HepG2 (cell line): ENCODE measurements around the gene ATP6V1G2. TPM values are rescaled to one million over a fixed set of nuclear protein-coding genes. Genes with fewer than 3 reads are reported as not detected.

Experiments used
- ATAC-seq: fragments of 200-7000 bp; cut with Tn5 transposase; 3 replicates; pipeline ENCODE4 v1.9.1; 2020; ENCODE audit warnings: mild to moderate bottlenecking, moderate library complexity
- BruUV-seq: library from RNA; stranded (reverse); fragments of 400-500 nt; replicated peaks from 2 replicates; lab custom pipeline; 2021; lab: Mats Ljungman, UMichigan
- CTCF ChIA-PET: fragments of 300-600 bp; formaldehyde crosslinking; extraction: SDS; loops from one replicate; lab custom pipeline; 2021; ENCODE audit warnings: low total read pairs, inconsistent platforms, low intra/inter-chr PET ratio; lab: Yijun Ruan, JAX
- POLR2A ChIA-PET: fragments of 350-600 bp; sonication (Branson Sonifier 250); formaldehyde crosslinking; loops from one replicate; lab custom pipeline; 2020; ENCODE audit warnings: antibody characterized with exemption, inconsistent platforms; lab: Yijun Ruan, JAX
- DNase-seq: peaks from one replicate; pipeline ENCODE4 v3.0.0-alpha.2; 2015; ENCODE audit warnings: low spot score
- FAIRE-seq: peaks from 3 replicates; lab custom pipeline; 2011; peaks lifted over from hg19 to GRCh38; lab: Jason Lieb, UNC
- H2AFZ ChIP-seq: one replicate; pipeline ENCODE4 v1.6.1; 2011; ENCODE audit warnings: low read length, inconsistent platforms
- H3K27ac ChIP-seq: fragments of 300-600 bp; 3 replicates; pipeline ENCODE4 v1.8.0; 2011; ENCODE audit warnings: mixed run types, mild to moderate bottlenecking, mixed read lengths, low read length, inconsistent platforms; ENCODE audit not compliant: insufficient read depth; ENCODE audit errors: extremely low read length
- H3K27me3 ChIP-seq, 2 experiments: fragments of 200-600 bp in 1 of 2; 2 replicates in 1 of 2; 3 replicates in 1 of 2; pipeline versions ENCODE4 v1.6.0 to v1.8.0; 2011; ENCODE audit warnings: low read length in 2 of 2, mild to moderate bottlenecking in 2 of 2, moderate library complexity in 2 of 2, inconsistent platforms in 1 of 2; ENCODE audit not compliant: insufficient read depth in 2 of 2, control insufficient read depth in 1 of 2
- H3K36me3 ChIP-seq, 2 experiments: fragments of 200-600 bp in 1 of 2; replicated peaks in 1 of 2; 2 replicates in 1 of 2; 3 replicates in 1 of 2; pipeline versions ENCODE4 v1.5.1 to v1.8.0; 2011; ENCODE audit warnings: low read length in 2 of 2, inconsistent platforms in 1 of 2; ENCODE audit not compliant: insufficient read depth in 2 of 2, control insufficient read depth in 1 of 2
- H3K4me1 ChIP-seq: 2 replicates; pipeline ENCODE4 v1.5.1; 2012; ENCODE audit warnings: low read length, inconsistent platforms; ENCODE audit not compliant: insufficient read depth
- H3K4me2 ChIP-seq: 2 replicates; pipeline ENCODE4 v1.6.0; 2011; ENCODE audit warnings: low read depth, low read length, inconsistent platforms
- H3K4me3 ChIP-seq, 3 experiments: fragments of 200-600 bp in 1 of 3; sonication (generic), shearing (Covaris generic) in 1 of 3; replicated peaks in 1 of 3; 2 replicates each; pipeline ENCODE4 v1.5.1; 2011 to 2016; ENCODE audit warnings: low read length in 3 of 3, inconsistent platforms in 2 of 3, low read depth in 2 of 3, mild to moderate bottlenecking in 2 of 3, control low read depth in 1 of 3, mixed read lengths in 1 of 3; ENCODE audit not compliant: insufficient read depth in 1 of 3
- H3K79me2 ChIP-seq: one replicate; pipeline ENCODE4 v1.6.1; 2011; ENCODE audit warnings: low read length, inconsistent platforms; ENCODE audit not compliant: insufficient read depth
- H3K9ac ChIP-seq: 2 replicates; pipeline ENCODE4 v1.6.0; 2011; ENCODE audit warnings: mild to moderate bottlenecking, low read depth, low read length, inconsistent platforms; ENCODE audit not compliant: insufficient read depth
- H3K9me3 ChIP-seq: 2 replicates; pipeline ENCODE4 v1.5.1; 2012; ENCODE audit warnings: mild to moderate bottlenecking, low read length
- H4K20me1 ChIP-seq: 2 replicates; pipeline ENCODE4 v1.6.0; 2011; ENCODE audit warnings: inconsistent platforms, mild to moderate bottlenecking, low read length, moderate library complexity; ENCODE audit not compliant: insufficient read depth
- ARNTL ChIP-seq: sonication (generic); formaldehyde crosslinking; IDR thresholded peaks from 2 replicates; pipeline ENCODE4 v1.4.0; 2020; ENCODE audit warnings: mild to moderate bottlenecking, missing genetic modification reagents
- ATF7-NPFF ChIP-seq: sonication (generic); formaldehyde crosslinking; IDR thresholded peaks from 2 replicates; pipeline ENCODE4 v1.8.1; 2023; ENCODE audit warnings: mild to moderate bottlenecking, low read depth, missing genetic modification reagents, moderate library complexity
- DNMT1 ChIP-seq: sonication (generic); formaldehyde crosslinking; IDR thresholded peaks from 2 replicates; pipeline ENCODE4 v1.5.1; 2020; ENCODE audit warnings: mild to moderate bottlenecking, missing genetic modification reagents
- ETV6 ChIP-seq: sonication (generic); formaldehyde crosslinking; conservative IDR thresholded peaks from 2 replicates; pipeline ENCODE4 v1.4.0; 2020; ENCODE audit warnings: missing genetic modification reagents
- HOXA7 ChIP-seq: sonication (generic); formaldehyde crosslinking; IDR thresholded peaks from 2 replicates; pipeline ENCODE4 v1.8.1; 2022; ENCODE audit warnings: mild to moderate bottlenecking, missing genetic modification reagents, moderate library complexity
- LCORL ChIP-seq, 2 experiments: fragments of 450-650 bp in 1 of 2; sonication (generic) in 1 of 2; formaldehyde crosslinking in 1 of 2; IDR thresholded peaks; 2 replicates each; pipeline versions ENCODE4 v1.5.0 to v1.6.1; 2017 to 2020; ENCODE audit warnings: antibody characterized with exemption in 1 of 2, missing genetic modification reagents in 1 of 2
- MTF2 ChIP-seq: sonication (generic); formaldehyde crosslinking; IDR thresholded peaks from 2 replicates; pipeline ENCODE4 v1.5.0; 2020; ENCODE audit warnings: missing genetic modification reagents, borderline replicate concordance
- RAD51 ChIP-seq: fragments of 450-650 bp; IDR thresholded peaks from 2 replicates; pipeline ENCODE4 v1.6.1; 2016; ENCODE audit warnings: borderline replicate concordance
- REXO4 ChIP-seq: sonication (generic); formaldehyde crosslinking; IDR thresholded peaks from 2 replicates; pipeline ENCODE4 v1.8.0; 2022; ENCODE audit warnings: missing genetic modification reagents, mild to moderate bottlenecking, borderline replicate concordance
- TBL1XR1 ChIP-seq: fragments of 150-350 bp; IDR thresholded peaks from 2 replicates; pipeline ENCODE4 v1.6.1; 2014; ENCODE audit warnings: borderline replicate concordance, low read length; ENCODE audit not compliant: partially characterized antibody
- YY1 ChIP-seq: IDR thresholded peaks from 2 replicates; pipeline ENCODE4 v1.6.1; 2011; ENCODE audit warnings: low read length, low read depth, moderate library complexity, mild to moderate bottlenecking; ENCODE audit not compliant: insufficient read depth, insufficient replicate concordance
- ZNF430 ChIP-seq: sonication (generic); formaldehyde crosslinking; IDR thresholded peaks from 2 replicates; pipeline ENCODE4 v1.9.0; 2021; ENCODE audit warnings: mild to moderate bottlenecking, missing genetic modification reagents
- ZNF530 ChIP-seq: sonication (generic); formaldehyde crosslinking; IDR thresholded peaks from 2 replicates; pipeline ENCODE4 v1.5.0; 2020; ENCODE audit warnings: low read depth, mild to moderate bottlenecking, missing genetic modification reagents
- ZNF670 ChIP-seq: sonication (generic); formaldehyde crosslinking; IDR thresholded peaks from 2 replicates; pipeline ENCODE4 v1.8.0; 2022; ENCODE audit warnings: mild to moderate bottlenecking, missing genetic modification reagents, borderline replicate concordance
- ZNF7 ChIP-seq: IDR thresholded peaks from 2 replicates; pipeline ENCODE4 v1.6.1; 2016; ENCODE audit warnings: missing biosample characterization, missing genetic modification reagents
- ZNF883 ChIP-seq: sonication (generic); formaldehyde crosslinking; IDR thresholded peaks from 2 replicates; pipeline ENCODE4 v1.5.1; 2020; ENCODE audit warnings: mild to moderate bottlenecking, missing genetic modification reagents; ENCODE audit errors: not compliant biosample characterization
- WGBS: methylation state at CpG from one replicate; pipeline ENCODE4 v1.1.6; 2017; ENCODE audit warnings: low lambda C conversion rate; 5-methylcytosine and 5-hydroxymethylcytosine counted together
- in situ Hi-C: cut with HindIII; loops from 2 replicates; pipeline ENCODE4 v1.10.0; 2017; ENCODE audit warnings: low pct_unique_long_range_greater_than_20kb; ENCODE audit not compliant: extremely low pct_ligation_motif_present
- intact Hi-C: fragments of 100-400 bp; cut with micrococcal nuclease; formaldehyde crosslinking; loops from one replicate; pipeline ENCODE4 v1.10.0; 2022; ENCODE audit not compliant: unreplicated experiment
- polyA plus RNA-seq, 8 experiments: library from polyadenylated mRNA; depleted of rRNA in 3 of 8; stranded (reverse) in 7 of 8; unstranded in 1 of 8; fragments of >200 nt; fragmentation: Illumina TruSeq in 4 of 8; extraction: Trizol in 4 of 8; gene quantifications; 2 replicates each; pipeline versions ENCODE4 v1.2.1 to v1.2.3, GENCODE V29; 2011 to 2016; ENCODE audit warnings: low read depth in 4 of 8, missing spikeins in 1 of 8, mixed read lengths in 1 of 8; ENCODE audit not compliant: insufficient read depth in 1 of 8
- total RNA-seq, 5 experiments: library from RNA; depleted of rRNA; stranded (reverse); fragments of >200 nt; fragmentation: Illumina TruSeq; extraction: Trizol; gene quantifications; 2 replicates each; pipeline ENCODE4 v1.2.3, GENCODE V29; 2016; ENCODE audit warnings: low read depth in 1 of 5
- TF ChIP-seq, protein P1 (sequence below): IDR thresholded peaks from 2 replicates; pipeline ENCODE4 v1.6.1; 2016; ENCODE audit warnings: missing genetic modification reagents, missing compliant biosample characterization
- TF ChIP-seq, protein P2 (sequence below): sonication (generic); formaldehyde crosslinking; IDR thresholded peaks from 2 replicates; pipeline ENCODE4 v1.8.0; 2022; ENCODE audit warnings: mild to moderate bottlenecking, missing genetic modification reagents, moderate library complexity
- TF ChIP-seq, protein P3 (sequence below): IDR thresholded peaks from 2 replicates; pipeline ENCODE4 v1.6.1; 2016; ENCODE audit warnings: missing biosample characterization, missing genetic modification reagents, low read depth
- TF ChIP-seq, protein P4 (sequence below): sonication (generic); formaldehyde crosslinking; IDR thresholded peaks from 2 replicates; pipeline ENCODE4 v1.5.0; 2020; ENCODE audit warnings: missing genetic modification reagents

Gene ATP6V1G2
- total and polyA plus RNA-seq, 2 of the 13 experiments (the other 11 are each of a cell fraction or from before 2014, with no cell fraction given) = 0.27 to 0.83 TPM

DNA sequence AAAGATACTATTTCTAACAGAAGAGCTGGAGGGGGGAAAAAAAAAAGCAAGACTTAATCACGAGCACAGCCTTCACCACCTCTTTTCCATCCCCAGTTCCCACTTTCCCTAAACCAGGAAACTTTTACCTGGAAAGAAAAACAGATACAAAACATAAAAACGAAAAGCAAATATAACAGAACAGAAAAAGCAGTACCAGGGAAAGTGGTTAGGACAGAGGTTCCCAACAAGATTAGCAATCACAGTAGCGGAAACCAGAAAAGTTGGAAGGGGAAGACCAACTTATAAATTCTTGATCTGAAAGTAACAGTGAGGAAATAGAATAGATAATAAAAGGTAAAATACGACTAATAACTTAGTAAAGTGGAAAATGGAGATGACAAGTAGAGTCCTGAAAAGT, 5.8 kb downstream of the ATP6V1G2 start:
- FAIRE-seq (no peak), ATAC-seq (no peak), DNase-seq (no peak)
- peak overlapping the region; percentile 66 to 99 (median 83) for H3K4me3 ChIP-seq
- peaks cover 61% of the 10 kb centered on the region for H3K4me1 ChIP-seq
- no peak overlapping the region for H2AFZ ChIP-seq
- H3K27me3 ChIP-seq = no peaks in the 10 kb centered on the region; a peak in 2 of 5 replicates
- peak overlapping the region; percentile 95 for H3K27ac ChIP-seq
- H3K79me2 ChIP-seq = peaks cover 68% of the 10 kb centered on the region
- peak overlapping the region; percentile 96 for H3K9ac ChIP-seq
- H3K36me3 ChIP-seq = peaks cover 21 to 47% of the 10 kb centered on the region in 2 experiments
- in situ Hi-C loops = no loop called here
- 20% methylated on average over 4 of the region's 4 CpGs for WGBS
- peak overlapping the region; percentile 99 for H3K4me2 ChIP-seq
- H3K9me3 ChIP-seq = no peaks in the 10 kb centered on the region
- BruUV-seq = no TSS peak
- intact Hi-C loops = loop anchor here (10.0 kb wide), 1 partner anchor 114 kb away; the partner anchor contains the start of genes APOM and BAG6
- H4K20me1 ChIP-seq = peaks cover 53% of the 10 kb centered on the region
- POLR2A ChIA-PET = interaction anchor here (0.7 to 6.9 kb wide), 16 partner anchors 10 to 627 kb away, joined by 3 to 123 read pairs (median 8); partner anchors contain the start of genes APOM, BAG6, C6orf47 and HSPA1A
- CTCF ChIA-PET = no interaction called here
- TF ChIP-seq ATF7-NPFF (no peak), ZNF7 (CRISPR knock-in tag) (no peak), TBL1XR1 (no peak), MTF2 (CRISPR knock-in tag) (0 out of 2 replicates have a peak, but pooled peaks have one; percentile 3), ZNF883 (CRISPR knock-in tag) (no peak), ZNF430 (CRISPR knock-in tag) (no peak), ETV6 (CRISPR knock-in tag) (no peak), ZNF670 (CRISPR knock-in tag) (0 out of 2 replicates have a peak, but pooled peaks have one; percentile 12), LCORL (IDR thresholded peaks at IDR 0.05) (no peak), LCORL (CRISPR knock-in tag; IDR thresholded peaks at IDR 0.05) (0 out of 2 replicates have a peak, but pooled peaks have one; percentile 11), ZNF530 (no peak), REXO4 (no peak), ARNTL (CRISPR knock-in tag) (0 out of 2 replicates have a peak, but pooled peaks have one; percentile 36), DNMT1 (CRISPR knock-in tag) (no peak), HOXA7 (CRISPR knock-in tag) (no peak), YY1 (no peak), RAD51 (no peak)
- TF ChIP-seq, protein P1, sequence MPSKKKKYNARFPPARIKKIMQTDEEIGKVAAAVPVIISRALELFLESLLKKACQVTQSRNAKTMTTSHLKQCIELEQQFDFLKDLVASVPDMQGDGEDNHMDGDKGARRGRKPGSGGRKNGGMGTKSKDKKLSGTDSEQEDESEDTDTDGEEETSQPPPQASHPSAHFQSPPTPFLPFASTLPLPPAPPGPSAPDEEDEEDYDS = 0 out of 2 replicates have a peak, but pooled peaks have one; percentile 10
- TF ChIP-seq, protein P2, sequence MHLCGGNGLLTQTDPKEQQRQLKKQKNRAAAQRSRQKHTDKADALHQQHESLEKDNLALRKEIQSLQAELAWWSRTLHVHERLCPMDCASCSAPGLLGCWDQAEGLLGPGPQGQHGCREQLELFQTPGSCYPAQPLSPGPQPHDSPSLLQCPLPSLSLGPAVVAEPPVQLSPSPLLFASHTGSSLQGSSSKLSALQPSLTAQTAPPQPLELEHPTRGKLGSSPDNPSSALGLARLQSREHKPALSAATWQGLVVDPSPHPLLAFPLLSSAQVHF (CRISPR knock-in tag) = no peak
- TF ChIP-seq, protein P3, sequence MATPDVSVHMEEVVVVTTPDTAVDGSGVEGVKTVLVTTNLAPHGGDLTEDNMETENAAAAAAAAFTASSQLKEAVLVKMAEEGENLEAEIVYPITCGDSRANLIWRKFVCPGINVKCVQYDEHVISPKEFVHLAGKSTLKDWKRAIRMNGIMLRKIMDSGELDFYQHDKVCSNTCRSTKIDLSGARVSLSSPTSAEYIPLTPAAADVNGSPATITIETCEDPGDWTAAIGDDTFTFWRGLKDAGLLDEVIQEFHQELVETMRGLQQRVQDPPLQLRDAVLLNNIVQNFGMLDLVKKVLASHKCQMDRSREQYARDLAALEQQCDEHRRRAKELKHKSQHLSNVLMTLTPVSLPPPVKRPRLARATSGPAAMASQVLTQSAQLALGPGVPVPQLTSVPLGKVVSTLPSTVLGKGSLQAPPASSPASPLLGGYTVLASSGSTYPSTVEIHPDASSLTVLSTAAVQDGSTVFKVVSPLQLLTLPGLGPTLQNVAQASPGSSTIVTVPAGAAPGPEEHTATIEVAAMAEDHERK (CRISPR knock-in tag) = no peak
- TF ChIP-seq, protein P4, sequence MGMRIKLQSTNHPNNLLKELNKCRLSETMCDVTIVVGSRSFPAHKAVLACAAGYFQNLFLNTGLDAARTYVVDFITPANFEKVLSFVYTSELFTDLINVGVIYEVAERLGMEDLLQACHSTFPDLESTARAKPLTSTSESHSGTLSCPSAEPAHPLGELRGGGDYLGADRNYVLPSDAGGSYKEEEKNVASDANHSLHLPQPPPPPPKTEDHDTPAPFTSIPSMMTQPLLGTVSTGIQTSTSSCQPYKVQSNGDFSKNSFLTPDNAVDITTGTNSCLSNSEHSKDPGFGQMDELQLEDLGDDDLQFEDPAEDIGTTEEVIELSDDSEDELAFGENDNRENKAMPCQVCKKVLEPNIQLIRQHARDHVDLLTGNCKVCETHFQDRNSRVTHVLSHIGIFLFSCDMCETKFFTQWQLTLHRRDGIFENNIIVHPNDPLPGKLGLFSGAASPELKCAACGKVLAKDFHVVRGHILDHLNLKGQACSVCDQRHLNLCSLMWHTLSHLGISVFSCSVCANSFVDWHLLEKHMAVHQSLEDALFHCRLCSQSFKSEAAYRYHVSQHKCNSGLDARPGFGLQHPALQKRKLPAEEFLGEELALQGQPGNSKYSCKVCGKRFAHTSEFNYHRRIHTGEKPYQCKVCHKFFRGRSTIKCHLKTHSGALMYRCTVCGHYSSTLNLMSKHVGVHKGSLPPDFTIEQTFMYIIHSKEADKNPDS = 0 out of 2 replicates have a peak, but pooled peaks have one; percentile 36
